Adipocyte (in vitro differentiated cells): ENCODE data around the gene ZSCAN20.
A peak's percentile ranks its signal among the peaks of the same experiment; 100 is the strongest.

Experiments used
- DNase-seq: peaks from one replicate; pipeline ENCODE4 v3.0.0-alpha.2; 2015; ENCODE audit warnings: low read depth
- H3K27me3 ChIP-seq: replicated peaks from 2 replicates; pipeline ENCODE4 v1.7.0; 2013; ENCODE audit warnings: mild to moderate bottlenecking, low read length, moderate library complexity; ENCODE audit not compliant: control insufficient read depth, insufficient read depth
- H3K36me3 ChIP-seq: 2 replicates; pipeline ENCODE4 v1.7.0; 2013; ENCODE audit warnings: low read length, mild to moderate bottlenecking, moderate library complexity; ENCODE audit not compliant: control insufficient read depth, insufficient read depth, severe bottlenecking
- H3K4me1 ChIP-seq: 2 replicates; pipeline ENCODE4 v1.7.0; 2013; ENCODE audit warnings: mild to moderate bottlenecking, low read length, moderate library complexity; ENCODE audit not compliant: control insufficient read depth, insufficient read depth
- H3K4me3 ChIP-seq: 2 replicates; pipeline ENCODE4 v1.7.0; 2013; ENCODE audit warnings: mild to moderate bottlenecking, low read length, moderate library complexity
- H3K9ac ChIP-seq: 2 replicates; pipeline ENCODE4 v1.7.0; 2013; ENCODE audit warnings: mild to moderate bottlenecking, low read length, moderate library complexity
- H3K9me3 ChIP-seq: 2 replicates; pipeline ENCODE4 v1.7.0; 2013; ENCODE audit warnings: mild to moderate bottlenecking, low read length, moderate library complexity; ENCODE audit not compliant: control insufficient read depth

The ZSCAN20 gene

DNA sequence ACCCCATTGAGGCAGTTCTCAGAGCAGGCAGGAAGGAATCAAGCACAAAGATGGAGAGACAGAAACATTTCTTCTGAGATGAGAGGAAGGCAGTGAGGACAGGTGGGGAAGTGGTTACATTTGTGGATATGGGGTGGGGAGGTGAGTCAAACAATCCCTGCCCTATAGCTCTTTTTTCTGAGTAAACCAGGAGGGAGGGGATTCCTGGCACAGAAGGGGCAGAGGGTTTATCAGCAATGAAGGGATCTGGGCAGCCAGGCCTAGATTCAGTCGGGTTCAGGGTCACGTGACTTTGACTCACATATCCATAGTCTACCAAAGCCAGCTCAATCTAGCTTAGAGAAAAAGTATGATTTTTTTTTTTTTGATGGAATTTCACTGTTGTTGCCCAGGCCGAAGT lies 25.9 kb upstream of the ZSCAN20 start:
- H3K4me3 ChIP-seq, result no peak overlapping the region
- DNase-seq, result no peak
- H3K9ac ChIP-seq, result no peak overlapping the region
- no peaks in the 10 kb centered on the region for H3K36me3 ChIP-seq
- peaks cover 12% of the 10 kb centered on the region for H3K4me1 ChIP-seq
- H3K27me3 ChIP-seq, result no peaks in the 10 kb centered on the region
- H3K9me3 ChIP-seq, result no peaks in the 10 kb centered on the region

DNA sequence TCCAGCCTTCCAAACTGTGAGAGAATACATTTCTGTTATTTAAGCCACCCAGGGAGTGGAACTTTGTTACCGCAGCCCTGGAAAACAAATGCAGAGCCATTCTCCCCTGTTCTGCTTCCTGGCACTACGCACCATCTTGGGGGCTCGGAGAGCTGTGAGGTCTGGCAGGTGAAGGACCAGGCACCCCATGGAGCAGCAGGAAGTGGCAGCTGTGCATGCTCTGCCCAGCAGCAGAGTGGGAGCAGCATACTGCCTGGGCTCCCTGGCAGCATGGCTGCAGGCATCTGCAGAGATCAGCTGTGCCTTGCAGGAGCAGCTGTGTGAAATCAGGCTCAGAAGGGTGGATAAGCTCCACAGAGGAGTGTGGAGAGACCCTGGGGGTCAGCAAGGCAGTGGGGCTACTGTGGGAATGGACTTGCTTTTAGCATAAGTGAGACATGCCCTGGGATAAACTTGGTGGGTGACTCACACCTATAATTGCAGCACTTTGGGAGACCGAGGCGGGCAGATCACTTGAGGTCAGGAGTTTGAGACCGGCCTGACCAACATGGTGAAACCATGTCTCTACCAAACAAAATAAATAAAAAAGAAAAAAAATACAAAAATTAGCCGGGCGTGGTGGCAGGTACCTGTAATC lies 17.7 kb upstream of the ZSCAN20 start:
- H3K4me1 ChIP-seq, result peaks cover 18% of the 10 kb centered on the region
- no peaks in the 10 kb centered on the region for H3K27me3 ChIP-seq
- H3K36me3 ChIP-seq, result no peaks in the 10 kb centered on the region
- H3K9me3 ChIP-seq, result peaks cover 4% of the 10 kb centered on the region
- no peak overlapping the region for H3K9ac ChIP-seq
- no peak for DNase-seq
- H3K4me3 ChIP-seq, result no peak overlapping the region

DNA sequence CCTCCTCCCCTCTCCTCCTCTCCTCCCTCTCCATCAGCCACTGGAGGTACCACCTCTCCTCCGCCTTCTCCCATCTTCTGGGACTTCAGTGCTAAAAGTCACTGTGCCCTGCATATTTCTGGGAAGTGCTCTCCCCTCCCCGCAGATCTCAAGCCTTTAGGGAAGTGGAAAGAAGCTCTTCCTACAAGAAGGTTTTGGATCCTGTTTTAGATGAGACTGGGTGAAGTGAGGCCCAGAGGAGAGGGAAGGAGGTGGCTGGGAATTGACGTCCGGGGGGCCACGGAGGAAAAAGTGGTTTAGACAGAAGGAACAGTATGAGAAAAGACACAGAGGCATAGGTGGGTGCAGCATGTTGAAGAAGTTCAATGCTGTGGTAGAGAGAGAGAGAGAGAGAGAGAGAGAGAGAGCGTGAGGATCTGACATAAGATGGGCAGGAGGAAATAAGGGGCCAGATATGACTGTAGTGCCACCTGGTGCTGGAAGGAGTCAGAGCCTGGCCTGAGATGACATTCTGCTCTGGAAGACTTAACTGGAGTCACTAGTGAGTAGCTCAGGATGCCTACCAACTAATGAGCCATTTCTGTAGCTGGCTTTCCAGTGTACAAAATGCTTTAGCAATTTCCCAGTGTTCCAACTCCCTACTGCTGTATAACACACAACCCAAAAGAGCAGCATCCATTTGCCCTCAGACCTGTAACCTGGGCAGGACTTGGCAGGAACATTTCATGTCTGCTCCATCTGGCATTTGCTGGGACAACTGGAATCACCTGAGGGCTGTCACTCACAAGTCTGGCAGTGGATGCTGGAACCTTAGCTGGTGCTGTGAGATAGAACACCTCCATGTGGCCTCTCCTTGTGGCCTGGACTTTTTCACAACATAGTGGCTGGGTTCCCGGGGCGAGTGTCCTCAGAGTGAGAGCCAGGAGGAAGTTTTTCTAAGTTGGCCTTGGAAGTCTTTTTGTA lies 16.6 kb upstream of the ZSCAN20 start:
- Histone ChIP-seq H3K9me3 (peaks cover 4% of the 10 kb centered on the region), H3K4me1 (peaks cover 24% of the 10 kb centered on the region), H3K9ac (no peak overlapping the region), H3K4me3 (no peak overlapping the region), H3K27me3 (no peaks in the 10 kb centered on the region), H3K36me3 (no peaks in the 10 kb centered on the region)
- peak; percentile 83 for DNase-seq

DNA sequence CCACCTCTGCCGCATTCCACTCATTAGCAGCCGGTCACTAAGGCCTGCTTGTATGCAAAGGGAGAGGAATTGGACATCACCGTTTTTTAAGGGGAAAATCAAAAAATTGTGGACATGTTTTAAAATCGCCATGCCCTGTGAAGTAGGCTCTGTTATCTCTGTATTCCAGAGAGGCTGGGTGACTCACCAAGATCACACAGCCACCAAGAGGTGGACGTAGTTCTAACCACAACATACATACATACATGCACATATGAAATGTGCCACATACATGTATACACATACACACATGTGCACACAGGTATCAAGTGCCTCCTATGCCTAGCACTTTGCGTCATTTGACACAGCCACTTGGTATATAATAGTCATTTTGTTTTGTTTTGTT lies 16.0 kb upstream of the ZSCAN20 start:
- peaks cover 4% of the 10 kb centered on the region for H3K9me3 ChIP-seq
- H3K4me3 ChIP-seq, result no peak overlapping the region
- H3K27me3 ChIP-seq, result no peaks in the 10 kb centered on the region
- H3K9ac ChIP-seq, result no peak overlapping the region
- no peaks in the 10 kb centered on the region for H3K36me3 ChIP-seq
- DNase-seq, result no peak
- peaks cover 24% of the 10 kb centered on the region for H3K4me1 ChIP-seq

DNA sequence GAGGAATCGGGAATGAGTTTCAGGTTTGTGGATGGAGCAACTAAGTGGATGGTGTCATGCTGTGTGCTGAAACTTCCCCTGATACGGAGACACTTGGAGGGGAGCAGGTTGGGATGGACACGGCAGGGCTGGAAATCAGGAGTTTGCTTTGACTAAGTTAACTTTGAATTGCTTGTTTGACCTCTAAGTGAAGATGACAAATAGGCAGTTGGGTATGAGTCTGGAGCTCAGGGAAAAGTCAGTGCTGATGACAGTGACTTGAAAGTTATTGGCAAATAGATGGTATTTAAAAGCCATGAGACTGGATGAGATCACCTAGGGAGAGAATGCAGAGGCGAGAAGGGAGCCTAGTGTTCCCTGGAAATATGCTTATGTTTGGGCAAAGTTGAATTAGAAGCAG lies 12.8 kb upstream of the ZSCAN20 start:
- Histone ChIP-seq H3K4me3 (no peak overlapping the region), H3K9ac (no peak overlapping the region), H3K4me1 (peaks cover 24% of the 10 kb centered on the region), H3K36me3 (no peaks in the 10 kb centered on the region), H3K9me3 (no peaks in the 10 kb centered on the region), H3K27me3 (no peaks in the 10 kb centered on the region)
- no peak for DNase-seq

DNA sequence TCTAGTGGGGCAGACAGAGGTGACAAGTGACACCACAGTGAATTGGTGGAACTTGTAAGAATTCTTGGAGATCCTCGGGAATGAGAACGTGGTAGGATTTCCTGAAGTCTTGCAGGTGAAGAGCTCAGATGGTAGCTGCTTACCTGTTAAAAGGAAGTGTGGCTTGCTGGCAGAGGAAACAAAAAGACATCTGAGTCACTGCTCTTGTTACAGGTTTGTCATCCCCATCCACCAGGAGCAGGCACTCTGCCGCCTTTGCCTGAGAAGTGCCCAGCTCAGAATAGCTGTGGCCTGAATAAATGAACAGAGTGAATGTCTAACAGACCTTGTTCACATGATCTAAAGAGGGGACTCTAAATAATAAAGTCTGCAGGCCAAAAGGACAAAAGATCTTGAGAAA lies 12.3 kb upstream of the ZSCAN20 start:
- H3K4me1 ChIP-seq, result peaks cover 24% of the 10 kb centered on the region
- H3K9ac ChIP-seq, result no peak overlapping the region
- no peak for DNase-seq
- no peaks in the 10 kb centered on the region for H3K36me3 ChIP-seq
- H3K27me3 ChIP-seq, result no peaks in the 10 kb centered on the region
- H3K9me3 ChIP-seq, result no peaks in the 10 kb centered on the region
- no peak overlapping the region for H3K4me3 ChIP-seq

DNA sequence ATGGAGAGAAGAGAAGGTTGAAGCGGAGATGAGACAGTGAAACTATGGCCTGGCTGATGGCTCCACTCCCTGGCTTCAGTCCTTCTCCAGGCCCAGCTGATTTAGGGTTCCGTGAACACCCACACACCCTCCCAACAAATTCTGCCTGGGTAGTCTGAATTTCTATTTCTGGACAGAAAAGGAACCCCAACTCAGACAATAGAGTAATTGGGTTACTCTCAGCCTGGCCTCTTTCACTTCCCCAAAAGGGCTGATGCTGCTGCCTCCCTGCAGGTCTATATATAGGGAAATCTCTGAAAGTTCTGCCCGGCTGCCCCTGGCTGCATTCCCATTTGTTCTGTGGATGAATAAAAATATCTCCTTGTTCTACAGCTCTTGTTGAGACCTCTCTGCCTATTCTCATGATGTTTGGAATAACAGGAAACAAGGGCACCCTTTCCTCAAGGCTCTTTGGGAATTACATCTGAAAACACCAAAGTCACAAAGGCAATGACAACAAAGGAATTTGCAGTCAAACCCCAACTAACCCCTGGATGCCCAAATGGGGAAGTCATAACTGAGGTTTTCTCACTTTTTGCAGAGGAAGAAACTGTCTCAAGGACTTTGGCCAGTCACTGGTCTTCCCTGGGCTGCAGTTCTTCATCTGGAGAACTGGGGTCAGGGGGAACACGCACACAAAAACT lies 11.4 kb upstream of the ZSCAN20 start:
- Histone ChIP-seq H3K9me3 (no peaks in the 10 kb centered on the region), H3K4me3 (no peak overlapping the region), H3K36me3 (no peaks in the 10 kb centered on the region), H3K27me3 (no peaks in the 10 kb centered on the region), H3K9ac (no peak overlapping the region), H3K4me1 (peaks cover 21% of the 10 kb centered on the region)
- DNase-seq, result no peak

DNA sequence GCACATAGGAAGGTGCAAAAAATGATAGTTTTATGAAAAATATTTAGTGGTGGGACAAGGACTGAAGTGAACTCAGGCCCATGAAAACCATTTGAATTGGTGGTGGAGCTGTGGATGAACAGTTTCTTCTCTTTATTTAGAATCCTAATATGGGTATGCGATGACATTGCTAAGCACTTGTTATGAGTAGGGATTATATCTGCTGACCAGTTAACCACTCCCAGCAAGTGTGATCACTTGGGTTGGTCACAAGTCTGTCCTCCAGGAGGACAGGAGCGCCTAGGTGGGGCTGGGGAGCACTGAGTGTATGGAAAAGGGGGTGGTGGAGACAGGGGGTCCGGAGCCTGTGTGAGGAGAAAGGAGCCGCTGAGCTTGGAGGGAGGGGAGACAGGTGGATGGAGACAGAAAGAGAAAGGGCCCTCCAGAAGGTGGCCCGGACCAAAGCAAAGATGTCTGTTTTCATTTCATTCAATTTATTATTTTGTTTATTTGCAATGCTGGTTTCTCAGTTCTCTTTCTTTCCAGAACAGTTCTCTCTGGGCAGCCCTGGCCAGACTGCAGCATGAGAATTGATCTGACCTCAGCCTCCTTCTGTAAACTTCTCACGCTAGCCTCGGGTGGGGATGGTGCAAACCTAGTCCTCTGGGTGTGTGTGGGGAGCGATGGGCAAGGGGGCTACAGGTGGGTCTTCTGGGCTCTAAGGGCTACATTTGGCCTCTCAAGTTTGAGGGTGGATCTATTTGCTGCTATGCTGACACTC lies 9.9 kb upstream of the ZSCAN20 start:
- Histone ChIP-seq H3K4me1 (peaks cover 21% of the 10 kb centered on the region), H3K27me3 (no peaks in the 10 kb centered on the region), H3K9me3 (no peaks in the 10 kb centered on the region), H3K36me3 (no peaks in the 10 kb centered on the region), H3K4me3 (no peak overlapping the region), H3K9ac (no peak overlapping the region)
- no peak for DNase-seq

DNA sequence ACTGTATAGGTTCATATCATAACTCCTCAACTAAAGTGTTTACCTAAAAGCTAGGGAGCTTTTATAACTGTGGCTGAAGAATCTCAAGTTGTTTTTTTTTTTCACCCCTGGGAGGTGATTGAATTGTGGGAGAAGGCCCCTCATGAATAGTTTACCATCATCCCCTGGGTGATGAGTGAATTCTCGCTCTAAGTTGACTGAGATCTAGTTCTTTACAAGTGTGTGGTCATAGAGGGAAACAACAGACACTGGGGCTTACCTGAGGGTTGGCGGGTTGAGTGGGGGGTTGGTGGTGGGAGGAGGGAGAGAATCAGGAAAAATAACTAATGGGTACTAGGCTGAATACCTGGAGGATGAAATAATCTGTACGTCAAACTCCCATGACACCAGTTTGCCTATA lies 7.9 kb upstream of the ZSCAN20 start:
- Histone ChIP-seq H3K4me3 (no peak overlapping the region), H3K27me3 (no peaks in the 10 kb centered on the region), H3K9ac (no peak overlapping the region), H3K4me1 (peaks cover 24% of the 10 kb centered on the region), H3K9me3 (no peaks in the 10 kb centered on the region), H3K36me3 (no peaks in the 10 kb centered on the region)
- no peak for DNase-seq

DNA sequence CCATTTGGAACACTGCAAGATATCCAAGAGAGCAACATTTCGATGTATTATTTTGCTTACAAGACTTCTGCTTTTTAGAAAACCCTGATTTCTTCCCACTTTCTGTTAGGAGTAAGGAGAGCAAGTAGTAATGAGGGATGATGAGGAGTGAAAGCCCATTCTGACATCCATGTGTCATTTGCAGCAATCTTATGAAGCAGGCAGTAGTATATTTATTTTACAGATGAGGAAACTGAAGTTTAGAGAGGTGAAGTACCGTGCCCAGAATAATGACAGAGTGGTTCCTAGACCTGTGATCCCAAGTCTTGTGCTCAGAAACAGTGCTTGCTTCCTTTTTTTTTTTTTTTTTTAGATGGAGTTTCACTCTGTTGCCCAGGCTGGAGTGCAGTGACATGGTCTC lies 7.1 kb upstream of the ZSCAN20 start:
- H3K36me3 ChIP-seq, result no peaks in the 10 kb centered on the region
- no peak for DNase-seq

DNA sequence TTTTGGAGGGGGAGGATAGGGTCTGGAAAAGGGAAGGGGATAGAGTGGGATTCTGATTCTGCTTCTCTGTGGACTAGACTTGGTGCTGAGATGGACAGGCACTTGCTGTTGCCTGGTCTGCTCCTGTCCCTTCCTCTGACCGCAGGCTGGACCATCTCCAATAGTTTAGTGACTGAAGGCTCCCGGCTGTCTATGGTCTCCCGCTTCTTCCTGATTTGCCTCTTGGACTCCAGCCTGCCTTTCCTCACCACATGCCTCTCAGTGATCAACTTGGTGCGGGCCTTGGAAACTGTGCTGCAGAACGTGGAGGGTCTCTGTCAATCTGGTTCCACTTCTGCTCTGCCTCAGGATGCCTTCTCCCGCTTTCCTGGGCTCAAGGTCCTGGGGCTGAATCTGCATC lies 6.3 kb upstream of the ZSCAN20 start:
- Histone ChIP-seq H3K9ac (no peak overlapping the region), H3K4me3 (no peak overlapping the region), H3K9me3 (no peaks in the 10 kb centered on the region), H3K36me3 (no peaks in the 10 kb centered on the region), H3K27me3 (no peaks in the 10 kb centered on the region), H3K4me1 (peaks cover 22% of the 10 kb centered on the region)
- no peak for DNase-seq

More for the DNA sequence above, 7.1 kb upstream of the ZSCAN20 start:
- H3K27me3 ChIP-seq, result no peaks in the 10 kb centered on the region
- H3K9me3 ChIP-seq, result no peaks in the 10 kb centered on the region
- no peak overlapping the region for H3K4me3 ChIP-seq
- no peak overlapping the region for H3K9ac ChIP-seq
- H3K4me1 ChIP-seq, result peaks cover 21% of the 10 kb centered on the region
